OCI-LY1 (cell line): ENCODE data around the gene AOC3.
"Not testable (repeated sequence)": the region's sequence is repeated elsewhere in the genome, so short reads cannot be mapped to it uniquely, and the experiment has no call there.

ENCODE experiments used
- H2AFZ ChIP-seq: fragments of 200-600 bp; sonication (generic), shearing (Covaris generic); 2 replicates; pipeline ENCODE4 v1.6.0; 2014; ENCODE audit warnings: antibody characterized with exemption, mild to moderate bottlenecking, low read length
- H3F3A ChIP-seq: fragments of 200-600 bp; sonication (generic), shearing (Covaris generic); 2 replicates; pipeline ENCODE4 v1.6.0; 2014; ENCODE audit warnings: mild to moderate bottlenecking, antibody characterized with exemption, low read length, moderate library complexity; ENCODE audit not compliant: insufficient read depth
- H3K27ac ChIP-seq: fragments of 200-600 bp; sonication (generic); 2 replicates; pipeline ENCODE4 v1.5.1; 2014; ENCODE audit warnings: low read length, mixed run types, mild to moderate bottlenecking, low read depth; ENCODE audit not compliant: poor library complexity, severe bottlenecking
- H3K27me3 ChIP-seq: fragments of 200-600 bp; sonication (generic); 2 replicates; pipeline ENCODE4 v1.6.0; 2014; ENCODE audit warnings: antibody characterized with exemption, mild to moderate bottlenecking, low read length, moderate library complexity; ENCODE audit not compliant: insufficient read depth
- H3K36me3 ChIP-seq: fragments of 200-600 bp; sonication (generic); 2 replicates; pipeline ENCODE4 v1.6.1; 2014; ENCODE audit warnings: mild to moderate bottlenecking, antibody characterized with exemption, low read length, moderate library complexity, mixed read lengths; ENCODE audit not compliant: insufficient read depth
- H3K4me1 ChIP-seq: fragments of 200-600 bp; sonication (generic); 2 replicates; pipeline ENCODE4 v1.5.1; 2014; ENCODE audit warnings: mild to moderate bottlenecking, low read length, moderate library complexity; ENCODE audit not compliant: insufficient read depth, severe bottlenecking
- H3K4me2 ChIP-seq: fragments of 200-600 bp; sonication (generic), shearing (Covaris generic); 2 replicates; pipeline ENCODE4 v1.6.1; 2014; ENCODE audit warnings: low read length
- H3K4me3 ChIP-seq: fragments of 200-600 bp; sonication (generic); 2 replicates; pipeline ENCODE4 v1.5.1; 2014; ENCODE audit warnings: low read length, low read depth, mild to moderate bottlenecking, mixed read lengths; ENCODE audit not compliant: poor library complexity, severe bottlenecking
- H3K79me2 ChIP-seq: fragments of 200-600 bp; shearing (Covaris generic); 2 replicates; pipeline ENCODE4 v1.6.1; 2016; ENCODE audit warnings: mixed run types, low read length, mixed read lengths; ENCODE audit not compliant: insufficient read depth
- H3K9ac ChIP-seq: fragments of 200-600 bp; sonication (generic), shearing (Covaris generic); 2 replicates; pipeline ENCODE4 v1.6.1; 2014; ENCODE audit warnings: mild to moderate bottlenecking, low read length, mixed read lengths
- H3K9me2 ChIP-seq: fragments of 200-600 bp; sonication (generic), shearing (Covaris generic); 2 replicates; pipeline ENCODE4 v1.6.1; 2014; ENCODE audit warnings: low read depth, mild to moderate bottlenecking, low read length, mixed read lengths
- H3K9me3 ChIP-seq: fragments of 200-600 bp; shearing (Covaris generic); 2 replicates; pipeline ENCODE4 v1.6.1; 2014; ENCODE audit warnings: low read length, mixed read lengths
- H4K20me1 ChIP-seq: fragments of 200-600 bp; sonication (generic), shearing (Covaris generic); 2 replicates; pipeline ENCODE4 v1.6.0; 2016; ENCODE audit warnings: mild to moderate bottlenecking, low read length; ENCODE audit not compliant: insufficient read depth
- EZH2 ChIP-seq: fragments of 200-600 bp; sonication (generic), shearing (Covaris generic); IDR thresholded peaks from 2 replicates; pipeline ENCODE4 v1.8.0; 2017; ENCODE audit warnings: borderline replicate concordance, mixed run types, mild to moderate bottlenecking, antibody characterized with exemption, low read length, moderate library complexity, mixed read lengths
- TF ChIP-seq, protein P1 (sequence below): fragments of 200-600 bp; sonication (generic), shearing (Covaris generic); IDR thresholded peaks from 2 replicates; pipeline ENCODE4 v1.5.1; 2017; ENCODE audit warnings: mild to moderate bottlenecking, antibody characterized with exemption, low read length, moderate library complexity, mixed read lengths

The AOC3 gene

DNA sequence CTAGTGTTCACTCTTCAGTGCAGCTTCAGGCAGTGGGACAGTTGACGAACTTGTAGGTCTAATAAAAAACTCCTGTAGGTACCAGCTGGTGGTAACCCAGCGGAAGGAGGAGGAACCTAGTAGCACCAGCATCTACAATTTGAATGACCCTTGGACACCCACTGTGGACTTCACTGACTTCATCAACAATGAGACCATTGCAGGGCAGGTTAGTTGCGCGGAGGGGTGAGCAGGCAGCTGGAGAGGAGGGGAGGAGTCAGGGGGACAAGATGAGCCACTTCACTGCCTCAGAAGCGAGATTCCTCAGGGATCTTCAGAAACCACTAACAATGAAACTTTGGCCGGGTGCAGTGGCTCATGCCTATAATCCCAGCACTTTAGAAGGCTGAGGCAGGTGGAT lies 22.3 kb downstream of the AOC3 start:
- Histone ChIP-seq H3K4me2 (no peak overlapping the region), H4K20me1 (no peaks in the 10 kb centered on the region), H2AFZ (no peak overlapping the region), H3K9me2 (no peaks in the 10 kb centered on the region), H3K36me3 (no peaks in the 10 kb centered on the region), H3K9me3 (peaks cover 5% of the 10 kb centered on the region), H3K9ac (no peak overlapping the region), H3K79me2 (no peaks in the 10 kb centered on the region), H3K4me3 (no peak overlapping the region), H3K27ac (no peak overlapping the region), H3K4me1 (no peaks in the 10 kb centered on the region), H3K27me3 (peaks cover 21% of the 10 kb centered on the region), H3F3A (no peaks in the 10 kb centered on the region)
- TF ChIP-seq EZH2 = no peak
- TF ChIP-seq, protein P1, sequence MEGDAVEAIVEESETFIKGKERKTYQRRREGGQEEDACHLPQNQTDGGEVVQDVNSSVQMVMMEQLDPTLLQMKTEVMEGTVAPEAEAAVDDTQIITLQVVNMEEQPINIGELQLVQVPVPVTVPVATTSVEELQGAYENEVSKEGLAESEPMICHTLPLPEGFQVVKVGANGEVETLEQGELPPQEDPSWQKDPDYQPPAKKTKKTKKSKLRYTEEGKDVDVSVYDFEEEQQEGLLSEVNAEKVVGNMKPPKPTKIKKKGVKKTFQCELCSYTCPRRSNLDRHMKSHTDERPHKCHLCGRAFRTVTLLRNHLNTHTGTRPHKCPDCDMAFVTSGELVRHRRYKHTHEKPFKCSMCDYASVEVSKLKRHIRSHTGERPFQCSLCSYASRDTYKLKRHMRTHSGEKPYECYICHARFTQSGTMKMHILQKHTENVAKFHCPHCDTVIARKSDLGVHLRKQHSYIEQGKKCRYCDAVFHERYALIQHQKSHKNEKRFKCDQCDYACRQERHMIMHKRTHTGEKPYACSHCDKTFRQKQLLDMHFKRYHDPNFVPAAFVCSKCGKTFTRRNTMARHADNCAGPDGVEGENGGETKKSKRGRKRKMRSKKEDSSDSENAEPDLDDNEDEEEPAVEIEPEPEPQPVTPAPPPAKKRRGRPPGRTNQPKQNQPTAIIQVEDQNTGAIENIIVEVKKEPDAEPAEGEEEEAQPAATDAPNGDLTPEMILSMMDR = no peak

DNA sequence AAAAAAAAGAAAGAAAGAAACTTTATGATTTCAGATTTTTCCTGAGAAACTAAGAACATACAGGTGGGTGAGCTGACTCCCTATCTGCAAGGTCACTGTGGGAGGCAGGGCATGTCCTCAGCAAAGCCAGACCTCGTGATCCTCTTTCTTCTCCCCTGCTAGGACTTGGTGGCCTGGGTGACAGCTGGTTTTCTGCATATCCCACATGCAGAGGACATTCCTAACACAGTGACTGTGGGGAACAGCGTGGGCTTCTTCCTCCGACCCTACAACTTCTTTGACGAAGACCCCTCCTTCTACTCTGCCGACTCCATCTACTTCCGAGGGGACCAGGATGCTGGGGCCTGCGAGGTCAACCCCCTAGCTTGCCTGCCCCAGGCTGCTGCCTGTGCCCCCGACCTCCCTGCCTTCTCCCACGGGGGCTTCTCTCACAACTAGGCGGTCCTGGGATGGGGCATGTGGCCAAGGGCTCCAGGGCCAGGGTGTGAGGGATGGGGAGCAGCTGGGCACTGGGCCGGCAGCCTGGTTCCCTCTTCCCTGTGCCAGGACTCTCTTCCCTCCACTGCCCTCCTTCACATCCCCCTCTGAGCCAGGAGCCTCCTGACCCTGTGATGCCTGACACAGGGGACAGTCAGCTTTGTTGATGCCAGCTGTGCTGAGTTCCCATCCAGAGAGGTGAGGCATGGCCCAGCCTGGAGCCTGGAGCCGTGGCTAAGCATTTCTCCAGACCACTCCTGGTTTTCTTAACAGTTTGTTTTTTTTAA lies 23.1 kb downstream of the AOC3 start:
- H3K9me2 ChIP-seq, H3K79me2 ChIP-seq, H3K9me3 ChIP-seq, H3K4me2 ChIP-seq, H4K20me1 ChIP-seq, H3K4me1 ChIP-seq, H2AFZ ChIP-seq, H3K4me3 ChIP-seq, H3K9ac ChIP-seq, H3K27ac ChIP-seq, H3K36me3 ChIP-seq, H3F3A ChIP-seq: not testable (repeated sequence)
- H3K27me3 ChIP-seq = peaks cover 16% of the 10 kb centered on the region

DNA sequence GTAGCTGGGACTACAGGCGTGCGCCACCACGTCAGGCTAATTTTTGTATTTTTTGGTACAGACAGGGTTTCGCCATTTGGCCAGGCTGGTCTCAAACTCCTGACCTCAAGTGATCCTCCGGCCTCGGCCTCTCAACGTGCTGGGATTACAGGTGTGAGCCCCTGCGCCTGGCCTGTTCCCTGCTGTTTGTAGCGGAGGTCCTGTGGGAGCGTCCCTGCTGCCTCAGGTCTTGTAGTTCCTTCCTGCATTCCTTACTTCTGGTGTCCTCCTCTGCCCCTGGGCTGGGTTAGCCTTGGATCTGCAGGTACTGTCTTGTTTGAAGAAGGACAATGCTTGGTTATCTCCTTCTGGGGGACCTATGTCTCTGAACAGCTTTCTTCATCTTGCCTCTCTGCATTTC lies 26.0 kb downstream of the AOC3 start:
- no peaks in the 10 kb centered on the region for H3K4me1 ChIP-seq
- H3K9me3 ChIP-seq = no peaks in the 10 kb centered on the region
- peaks cover 9% of the 10 kb centered on the region; the same call in 1 of the 2 replicates for H3K27me3 ChIP-seq
- TF ChIP-seq, protein P1 = no peak
- no peak for TF ChIP-seq EZH2
- H3K79me2 ChIP-seq = no peaks in the 10 kb centered on the region
- H3K9ac ChIP-seq = no peak overlapping the region
- no peaks in the 10 kb centered on the region for H4K20me1 ChIP-seq
- no peak overlapping the region for H3K4me3 ChIP-seq
- no peaks in the 10 kb centered on the region for H3F3A ChIP-seq
- H3K9me2 ChIP-seq = no peaks in the 10 kb centered on the region
- no peaks in the 10 kb centered on the region for H3K36me3 ChIP-seq
- H3K4me2 ChIP-seq = no peak overlapping the region
- H2AFZ ChIP-seq = no peak overlapping the region
- no peak overlapping the region for H3K27ac ChIP-seq
